ENCODE measurements around the gene XRCC4. TPM values are rescaled to one million over a fixed set of nuclear protein-coding genes. Genes with fewer than 3 reads are reported as not detected.

Gene XRCC4
- total RNA-seq, 1 experiment from 2014 or later, result 13.8 TPM

GRCh38 chr5:83071286-83072051, 5.9 kb upstream of the XRCC4 start:
- Histone ChIP-seq H3K4me3 (ENCODE audit: low read length) (no peak overlapping the region), H3K9me2 (replicated peaks; ENCODE audit: low read length) (no peaks in the 10 kb centered on the region), H3K36me3 (ENCODE audit: low read depth, low read length) (peaks cover 22% of the 10 kb centered on the region), H3K27me3 (ENCODE audit: low read length) (no peaks in the 10 kb centered on the region), H3K79me2 (ENCODE audit: low read length) (peaks cover 100% of the 10 kb centered on the region), H3K4me2 (ENCODE audit: low read length) (no peak overlapping the region), H2AFZ (ENCODE audit: low read length) (no peak overlapping the region), H3K27ac (ENCODE audit: low read length) (no peak overlapping the region), H4K20me1 (ENCODE audit: low read length) (peaks cover 54% of the 10 kb centered on the region), H3K9me3 (ENCODE audit: low read length) (no peaks in the 10 kb centered on the region), H3K4me1 (ENCODE audit: insufficient read depth, low read length) (peaks cover 7% of the 10 kb centered on the region), H3K9ac (ENCODE audit: low read length) (no peak overlapping the region), H3F3A (ENCODE audit: low read length, unreplicated experiment) (no peaks in the 10 kb centered on the region)
- DNase-seq (no peak), ATAC-seq (no peak)
- CTCF ChIA-PET, result no interaction called here
- intact Hi-C loops (cut with micrococcal nuclease), result loop anchor here (5.0 to 10.0 kb wide), 2 partner anchors 184 to 363 kb away; no protein-coding TSS in a partner anchor
- TF ChIP-seq, protein P1, sequence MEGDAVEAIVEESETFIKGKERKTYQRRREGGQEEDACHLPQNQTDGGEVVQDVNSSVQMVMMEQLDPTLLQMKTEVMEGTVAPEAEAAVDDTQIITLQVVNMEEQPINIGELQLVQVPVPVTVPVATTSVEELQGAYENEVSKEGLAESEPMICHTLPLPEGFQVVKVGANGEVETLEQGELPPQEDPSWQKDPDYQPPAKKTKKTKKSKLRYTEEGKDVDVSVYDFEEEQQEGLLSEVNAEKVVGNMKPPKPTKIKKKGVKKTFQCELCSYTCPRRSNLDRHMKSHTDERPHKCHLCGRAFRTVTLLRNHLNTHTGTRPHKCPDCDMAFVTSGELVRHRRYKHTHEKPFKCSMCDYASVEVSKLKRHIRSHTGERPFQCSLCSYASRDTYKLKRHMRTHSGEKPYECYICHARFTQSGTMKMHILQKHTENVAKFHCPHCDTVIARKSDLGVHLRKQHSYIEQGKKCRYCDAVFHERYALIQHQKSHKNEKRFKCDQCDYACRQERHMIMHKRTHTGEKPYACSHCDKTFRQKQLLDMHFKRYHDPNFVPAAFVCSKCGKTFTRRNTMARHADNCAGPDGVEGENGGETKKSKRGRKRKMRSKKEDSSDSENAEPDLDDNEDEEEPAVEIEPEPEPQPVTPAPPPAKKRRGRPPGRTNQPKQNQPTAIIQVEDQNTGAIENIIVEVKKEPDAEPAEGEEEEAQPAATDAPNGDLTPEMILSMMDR (conservative IDR thresholded peaks at IDR 0.05; ENCODE audit: low read depth, low read length), result no peak
- TF ChIP-seq EZH2 (IDR thresholded peaks at IDR 0.05; ENCODE audit: low read length, unreplicated experiment), result no peak
- TF ChIP-seq EZH2phosphoT487 (IDR thresholded peaks at IDR 0.05; ENCODE audit: borderline replicate concordance, low read length), result no peak
- POLR2A ChIA-PET (ENCODE audit: unreplicated experiment), result no interaction called here
- BruUV-seq (replicated peaks), result no TSS peak

- Histone ChIP-seq H4K20me1 (ENCODE audit: low read length) (peaks cover 54% of the 10 kb centered on the region), H3K9me3 (ENCODE audit: low read length) (no peaks in the 10 kb centered on the region), H3K36me3 (ENCODE audit: low read depth, low read length) (peaks cover 22% of the 10 kb centered on the region), H3K27ac (ENCODE audit: low read length) (no peak overlapping the region), H3K4me3 (ENCODE audit: low read length) (no peak overlapping the region), H3F3A (ENCODE audit: low read length, unreplicated experiment) (no peaks in the 10 kb centered on the region), H3K4me1 (ENCODE audit: insufficient read depth, low read length) (peaks cover 9% of the 10 kb centered on the region), H3K79me2 (ENCODE audit: low read length) (peaks cover 97% of the 10 kb centered on the region), H3K27me3 (ENCODE audit: low read length) (no peaks in the 10 kb centered on the region), H2AFZ (ENCODE audit: low read length) (no peak overlapping the region), H3K9me2 (replicated peaks; ENCODE audit: low read length) (no peaks in the 10 kb centered on the region), H3K4me2 (ENCODE audit: low read length) (no peak overlapping the region), H3K9ac (ENCODE audit: low read length) (no peak overlapping the region)
- intact Hi-C loops (cut with micrococcal nuclease), result loop anchor here (5.0 to 10.0 kb wide), 2 partner anchors 186 to 362 kb away; no protein-coding TSS in a partner anchor
- ChIA-PET CTCF (no interaction called here), POLR2A (ENCODE audit: unreplicated experiment) (no interaction called here)
- ATAC-seq (no peak), DNase-seq (no peak)
- TF ChIP-seq EZH2 (IDR thresholded peaks at IDR 0.05; ENCODE audit: low read length, unreplicated experiment) (no peak), EZH2phosphoT487 (IDR thresholded peaks at IDR 0.05; ENCODE audit: borderline replicate concordance, low read length) (no peak)
- TF ChIP-seq, protein P1 (conservative IDR thresholded peaks at IDR 0.05; ENCODE audit: low read depth, low read length), result no peak
- no TSS peak for BruUV-seq (replicated peaks)
These were observed 4.4 kb upstream of the XRCC4 start for GRCh38 chr5:83072966-83073365.
